ENCODE data around the gene SMIM35.
"Not testable (repeated sequence)": the region's sequence is repeated elsewhere in the genome, so short reads cannot be mapped to it uniquely, and the experiment has no call there.

SMIM35 gene

GRCh38 chr11:118045191-118045590, 41.6 kb downstream of the SMIM35 start:
- no peak for DNase-seq (ENCODE audit: low read depth in 1 of 2, low spot score in 1 of 2)

- no peak for DNase-seq (ENCODE audit: low read depth in 1 of 2, low spot score in 1 of 2)
These were observed 44.0 kb downstream of the SMIM35 start for GRCh38 chr11:118042796-118043195.

DNA sequence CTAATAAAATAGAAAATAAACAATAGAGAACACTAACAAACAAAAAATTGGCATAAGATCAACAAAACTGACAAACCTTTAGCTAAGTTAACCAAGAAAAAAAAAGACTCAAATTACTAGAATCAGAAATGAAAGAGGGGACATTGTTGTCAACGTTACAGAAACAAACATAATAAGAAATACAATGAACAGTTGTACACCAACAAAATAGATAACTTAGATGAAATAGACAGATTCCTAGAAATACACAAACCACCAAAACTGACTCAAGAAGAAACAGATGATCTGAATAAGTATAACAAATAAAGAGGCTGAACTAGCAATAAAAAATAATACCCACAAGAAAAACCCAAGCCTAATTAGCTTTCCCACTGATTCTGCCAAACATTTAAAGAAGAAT, 44.6 kb downstream of the SMIM35 start:
- DNase-seq (ENCODE audit: low read depth in 1 of 2, low spot score in 1 of 2): no peak

DNA sequence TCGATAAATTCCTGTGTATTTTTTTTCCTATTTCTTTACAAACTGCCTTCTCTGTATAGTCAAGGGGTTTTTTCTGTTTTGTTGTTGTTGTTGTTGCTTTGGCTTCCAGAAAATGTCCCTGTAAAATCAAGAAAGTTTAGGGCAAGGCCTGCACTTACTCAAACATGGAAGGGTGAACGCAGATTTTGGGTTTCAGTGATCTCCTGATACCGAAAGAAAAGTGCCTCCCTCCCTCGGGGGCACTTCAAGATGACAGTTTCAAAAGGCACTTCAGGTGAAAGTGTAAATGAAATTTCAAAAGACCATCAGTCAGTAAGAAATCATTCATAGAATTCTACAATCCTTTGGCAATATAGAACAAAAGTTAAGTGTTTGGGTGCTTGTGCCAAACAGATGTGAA, 53.3 kb downstream of the SMIM35 start:
- no peak for DNase-seq (ENCODE audit: low read depth in 1 of 2, low spot score in 1 of 2)

DNA sequence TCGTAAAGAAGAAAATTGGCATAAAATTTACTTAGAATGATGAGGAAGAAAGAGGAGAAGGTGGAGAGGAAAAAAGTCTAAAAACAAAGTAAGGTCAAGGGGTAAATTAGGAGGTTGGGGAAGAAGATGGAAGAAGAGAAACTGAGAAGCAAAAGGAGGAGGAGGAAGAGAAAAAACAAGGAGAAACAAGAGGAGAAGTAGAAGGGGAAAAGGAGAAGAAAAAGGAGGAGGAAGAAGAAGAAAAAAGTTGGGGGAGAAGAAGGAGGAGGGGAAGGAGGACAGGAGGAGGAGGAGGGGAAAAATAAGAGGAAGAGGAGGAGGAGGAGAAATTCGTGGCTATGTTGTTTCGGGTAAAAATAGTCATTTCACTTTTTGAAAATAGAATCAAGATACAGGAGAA, 58.1 kb downstream of the SMIM35 start:
- no peak for DNase-seq (ENCODE audit: low read depth in 1 of 2, low spot score in 1 of 2)

DNA sequence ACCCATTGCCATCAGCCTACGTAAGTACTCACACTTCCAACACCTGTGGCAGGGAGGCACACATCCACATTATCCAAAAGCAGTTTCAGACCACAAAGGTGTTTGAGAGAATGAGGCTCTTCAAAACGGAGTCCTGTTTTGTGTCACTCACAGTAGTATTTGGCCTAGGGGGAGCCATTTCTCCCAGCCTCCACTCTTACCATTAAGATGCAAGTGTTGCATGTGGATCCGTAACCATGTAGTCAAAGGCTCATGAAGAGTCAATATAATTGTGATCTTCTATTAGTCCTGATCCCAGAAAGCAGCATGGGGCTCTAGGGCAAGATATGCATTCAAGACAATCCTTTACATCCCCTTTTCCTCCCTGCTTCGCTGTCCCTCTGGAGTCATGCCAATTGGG, 59.1 kb downstream of the SMIM35 start:
- no peak for DNase-seq (ENCODE audit: low read depth in 1 of 2, low spot score in 1 of 2)

DNA sequence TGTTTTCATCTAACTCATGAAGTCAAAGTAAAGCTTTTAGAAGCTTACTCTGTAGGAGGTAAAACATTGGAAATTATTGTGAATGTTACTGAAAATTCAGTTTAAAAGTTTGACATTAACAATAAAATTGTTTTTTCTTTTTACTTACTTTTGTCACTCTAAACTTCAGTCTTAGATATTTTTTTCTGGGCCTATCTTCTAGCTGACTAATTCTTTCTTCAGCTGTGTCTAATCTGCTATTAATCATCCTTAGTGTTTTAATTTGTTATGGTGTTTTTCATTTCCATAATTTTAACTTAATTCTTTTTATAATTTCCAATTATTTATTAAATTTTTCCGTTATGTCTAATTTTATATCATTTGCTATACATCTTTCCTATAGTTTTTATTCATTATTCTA, 65.6 kb downstream of the SMIM35 start:
- no peak for DNase-seq (ENCODE audit: low read depth in 1 of 2, low spot score in 1 of 2)

DNA sequence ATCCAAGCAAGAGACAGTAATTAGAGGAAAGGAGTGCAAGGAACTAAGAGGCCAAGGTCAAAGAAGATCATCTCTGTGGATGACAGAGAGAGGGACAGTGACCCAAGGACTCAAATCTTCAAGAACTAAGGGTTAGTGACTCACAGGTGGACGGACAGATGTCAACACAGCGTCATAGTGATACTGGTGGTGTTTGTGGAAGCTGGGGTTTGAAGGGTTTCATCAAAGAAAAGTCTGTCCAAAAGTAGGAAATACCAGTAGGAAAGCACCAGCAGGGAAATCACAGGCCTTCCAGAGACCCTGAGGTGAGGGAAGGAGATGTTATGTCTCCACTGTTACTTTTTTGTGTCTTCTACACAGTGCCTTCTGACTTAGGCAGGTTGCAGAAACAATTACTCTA, 68.4 kb downstream of the SMIM35 start:
- no peak for DNase-seq (ENCODE audit: low read depth in 1 of 2, low spot score in 1 of 2)

DNA sequence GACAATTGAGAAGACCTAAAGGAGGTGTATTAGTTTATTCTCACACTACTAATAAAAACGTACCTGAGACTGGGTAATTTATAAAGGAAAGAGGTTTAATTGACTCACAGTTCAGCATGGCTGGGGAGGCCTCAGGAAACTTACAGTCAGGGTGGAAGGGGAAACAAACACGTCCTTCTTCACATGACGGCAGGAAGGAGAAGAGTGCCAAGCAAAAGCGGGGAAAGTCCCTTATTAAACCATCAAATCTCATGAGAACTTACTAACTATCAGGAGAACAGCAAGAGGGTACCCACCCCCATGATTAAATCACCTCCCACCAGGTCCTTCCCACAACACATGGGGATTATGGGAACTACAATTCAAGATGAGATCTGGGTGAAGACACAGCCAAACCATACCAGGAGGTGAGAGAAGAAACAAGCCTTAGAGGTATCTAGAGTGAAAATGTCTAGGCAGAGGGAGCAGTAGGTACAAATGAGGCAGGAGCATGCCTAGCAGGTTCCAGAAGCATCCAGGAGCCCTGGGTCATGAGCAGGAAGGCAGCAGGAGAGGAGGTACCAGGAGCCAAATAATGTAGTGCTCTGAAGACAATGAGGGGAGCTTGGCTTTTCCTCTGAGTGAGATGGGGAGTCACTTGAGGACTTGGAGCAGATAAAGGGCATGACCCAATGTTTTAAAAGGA, 69.0 kb downstream of the SMIM35 start:
- no peak for DNase-seq (ENCODE audit: low read depth in 1 of 2, low spot score in 1 of 2)

- no peak for DNase-seq (ENCODE audit: low read depth in 1 of 2, low spot score in 1 of 2)
These were observed 69.7 kb downstream of the SMIM35 start for GRCh38 chr11:118017111-118017510.

GRCh38 chr11:118016104-118016503, 70.7 kb downstream of the SMIM35 start:
- DNase-seq (ENCODE audit: low read depth in 1 of 2, low spot score in 1 of 2): no peak

GRCh38 chr11:118015385-118015841, 71.3 kb downstream of the SMIM35 start:
- no peak for DNase-seq (ENCODE audit: low read depth in 1 of 2, low spot score in 1 of 2)

- no peak for DNase-seq (ENCODE audit: low read depth in 1 of 2, low spot score in 1 of 2)
These were observed 72.7 kb downstream of the SMIM35 start for GRCh38 chr11:118014022-118014421.

DNA sequence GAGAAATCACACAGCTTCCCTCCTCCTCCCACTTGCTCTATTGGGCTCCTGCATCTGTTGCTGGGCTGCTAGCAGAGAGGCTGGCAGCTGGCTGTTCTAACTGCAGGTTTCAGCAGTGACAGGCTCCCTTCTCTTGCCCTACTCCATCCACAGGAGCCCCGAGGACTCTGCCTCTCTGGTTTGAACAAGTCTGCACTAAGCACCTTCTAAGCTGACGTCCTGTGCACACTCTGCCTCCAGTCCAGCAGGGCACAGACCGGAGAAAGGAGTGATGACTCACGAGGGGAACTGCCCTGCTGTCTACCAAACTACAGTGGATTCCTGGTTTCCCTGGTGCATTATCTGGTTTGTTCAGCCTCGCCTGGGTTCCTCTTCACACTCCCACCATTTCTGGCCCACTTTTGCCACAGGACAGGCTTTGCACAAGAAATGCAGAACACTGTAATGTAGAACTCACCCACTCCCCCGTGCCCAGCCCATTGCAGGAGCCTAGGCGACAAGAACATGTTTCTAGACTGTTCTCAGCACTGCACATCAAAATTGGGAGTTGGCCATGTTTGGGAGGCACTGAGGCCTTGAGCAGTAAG, 74.6 kb downstream of the SMIM35 start:
- DNase-seq (ENCODE audit: low read depth in 1 of 2, low spot score in 1 of 2): no peak

DNA sequence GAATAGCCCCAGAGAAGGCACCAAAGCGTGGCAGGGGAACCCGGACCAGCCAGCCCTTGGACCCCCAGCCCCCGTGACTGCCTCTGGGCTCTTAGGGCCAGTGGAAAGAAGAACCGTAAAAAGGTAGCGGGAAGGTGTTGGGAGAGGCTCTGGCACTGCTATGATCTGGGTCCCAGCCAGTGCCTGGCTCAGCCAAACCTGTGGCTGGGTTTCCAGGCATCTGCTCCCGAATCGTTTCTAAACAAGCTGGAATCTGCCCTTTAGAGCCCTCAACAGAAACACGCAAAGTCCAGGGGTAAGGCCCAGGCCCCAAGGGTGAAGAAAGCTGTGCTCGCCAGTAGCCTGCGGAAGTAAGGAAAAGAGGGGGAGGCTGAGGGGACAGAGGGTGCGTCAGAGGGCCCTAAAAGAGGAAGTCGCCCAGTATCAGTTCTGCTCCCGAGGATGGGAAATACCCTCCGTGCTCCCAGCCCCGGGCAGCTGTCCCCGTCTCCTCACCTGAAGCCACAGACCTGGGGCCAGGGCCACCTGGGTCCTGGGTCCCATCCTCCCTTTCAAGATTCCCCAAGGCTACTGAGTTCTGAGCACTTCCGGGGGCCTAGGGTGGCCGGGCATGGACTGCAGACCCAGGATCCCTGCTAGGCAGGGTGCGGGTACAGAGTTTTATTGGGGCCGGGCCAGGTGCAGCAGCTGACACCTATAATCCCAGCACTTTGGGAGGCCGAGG, 75.9 kb downstream of the SMIM35 start:
- DNase-seq (ENCODE audit: low read depth in 1 of 2, low spot score in 1 of 2): no peak

DNA sequence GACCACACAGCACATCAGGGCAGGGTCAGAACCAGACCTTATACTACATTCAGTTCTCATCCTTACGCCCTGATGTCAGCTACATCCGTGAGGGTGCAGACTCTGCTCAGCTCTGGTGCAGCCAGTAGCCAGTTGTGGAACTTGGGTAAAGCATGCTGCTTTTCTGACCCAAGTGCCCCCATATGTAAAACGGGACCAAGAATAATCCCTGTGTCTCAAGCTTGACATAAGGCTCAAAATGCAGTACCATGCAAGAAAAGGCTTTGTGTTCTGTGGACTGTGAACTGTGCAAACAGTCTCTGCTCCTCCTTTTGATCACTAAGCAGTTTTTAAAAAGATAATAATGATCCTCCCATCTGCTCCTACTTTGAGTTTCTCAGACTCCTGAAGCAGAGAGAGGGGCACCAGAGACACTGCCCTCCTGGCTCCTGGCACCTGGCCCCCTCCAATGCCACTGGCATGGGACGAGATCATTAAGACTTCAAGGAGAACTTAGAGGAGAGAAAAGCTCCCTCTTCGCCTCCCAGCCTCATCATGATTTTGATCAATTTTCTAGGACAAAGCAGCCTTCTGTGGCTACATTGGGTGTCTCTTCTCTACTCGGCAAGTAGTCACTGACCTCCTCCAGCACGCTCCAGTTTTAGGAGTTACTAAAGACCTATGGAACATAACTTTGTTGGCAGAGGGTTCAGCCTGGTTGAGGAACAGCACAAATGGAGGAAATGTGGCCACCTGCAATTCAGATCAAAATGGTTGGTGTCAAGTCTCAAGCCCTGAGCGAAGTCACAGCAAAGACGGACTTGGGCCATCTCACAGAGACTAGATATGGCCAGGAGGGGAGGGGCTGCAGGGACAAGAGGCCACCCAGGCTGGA, 76.7 kb downstream of the SMIM35 start:
- DNase-seq (ENCODE audit: low read depth in 1 of 2, low spot score in 1 of 2): no peak

- no peak for DNase-seq (ENCODE audit: low read depth in 1 of 2, low spot score in 1 of 2)
These were observed 78.4 kb downstream of the SMIM35 start for GRCh38 chr11:118008271-118008911.

DNA sequence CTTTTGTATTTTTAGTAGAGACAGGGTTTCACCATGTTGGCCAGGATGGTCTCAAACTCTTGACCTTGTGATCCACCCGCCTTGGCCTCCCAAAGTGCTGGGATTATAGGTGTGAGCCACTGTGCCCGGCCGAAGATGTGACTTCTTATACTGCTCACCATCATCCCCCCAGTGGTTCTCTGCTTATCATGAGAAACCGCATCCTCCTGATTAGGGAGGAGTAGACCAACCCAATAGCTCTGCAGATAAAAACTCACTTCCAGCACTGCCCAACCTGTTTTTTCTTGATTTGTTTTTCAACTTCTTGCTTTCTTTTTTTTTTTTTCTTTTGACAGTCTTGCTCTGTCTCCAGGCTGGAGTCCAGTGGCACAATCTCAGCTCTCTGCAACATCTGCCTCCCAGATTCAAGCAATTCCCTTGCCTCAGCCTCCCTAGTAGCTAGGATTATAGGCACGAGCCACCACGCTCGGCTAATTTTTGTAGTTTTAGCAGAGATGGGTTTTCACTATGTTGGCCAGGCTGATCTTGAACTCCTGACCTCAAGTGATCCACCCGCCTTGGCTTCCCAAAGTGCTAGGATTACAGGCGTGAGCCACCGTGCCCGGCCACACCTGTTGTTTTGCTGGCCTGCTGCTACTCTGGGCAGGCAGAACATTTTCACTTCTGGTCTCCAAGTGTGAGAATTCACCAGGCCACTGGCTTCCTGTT, 79.0 kb downstream of the SMIM35 start:
- not testable (repeated sequence) for DNase-seq (ENCODE audit: low read depth in 1 of 2, low spot score in 1 of 2)

DNA sequence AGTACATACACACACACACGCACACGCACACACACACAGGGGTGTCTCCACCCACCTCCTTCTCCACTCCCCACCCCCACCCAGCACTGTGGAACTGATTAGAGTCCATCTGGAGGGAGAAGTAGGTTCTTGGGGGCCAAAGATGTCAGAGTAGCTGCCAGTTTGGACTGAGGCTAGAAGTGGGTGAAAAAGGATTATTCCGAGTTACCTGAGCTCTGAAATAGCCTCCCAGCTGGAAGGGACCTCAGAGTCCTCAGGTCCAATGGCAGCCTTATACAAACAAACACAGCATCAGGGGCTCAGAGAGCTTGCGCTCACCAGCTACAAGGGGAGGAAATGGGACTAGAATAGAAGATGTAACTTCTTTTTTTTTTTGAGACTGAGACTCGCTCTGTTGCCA, 79.7 kb downstream of the SMIM35 start:
- DNase-seq (ENCODE audit: low read depth in 1 of 2, low spot score in 1 of 2): no peak

GRCh38 chr11:118006153-118006534, 80.6 kb downstream of the SMIM35 start:
- no peak for DNase-seq (ENCODE audit: low read depth in 1 of 2, low spot score in 1 of 2)
